ENCODE data around the gene VPS51.

Gene VPS51

GRCh38 chr11:65067446-65067845, 28.6 kb upstream of the VPS51 start:
- no peak for DNase-seq
- in situ Hi-C loops (cut with HindIII; ENCODE audit: low pct_ligation_motif_present, low pct_unique_long_range_greater_than_20kb, low sequenced_read_pairs), result no loop called here

GRCh38 chr11:65069217-65069616, 26.8 kb upstream of the VPS51 start:
- no peak for DNase-seq
- in situ Hi-C loops (cut with HindIII; ENCODE audit: low pct_ligation_motif_present, low pct_unique_long_range_greater_than_20kb, low sequenced_read_pairs), result no loop called here

- DNase-seq, result no peak
- in situ Hi-C loops (cut with HindIII; ENCODE audit: low pct_ligation_motif_present, low pct_unique_long_range_greater_than_20kb, low sequenced_read_pairs), result no loop called here
These were observed 23.9 kb upstream of the VPS51 start for GRCh38 chr11:65071907-65072630.

GRCh38 chr11:65072631-65072966, 23.4 kb upstream of the VPS51 start:
- DNase-seq, result no peak
- in situ Hi-C loops (cut with HindIII; ENCODE audit: low pct_ligation_motif_present, low pct_unique_long_range_greater_than_20kb, low sequenced_read_pairs), result no loop called here

- in situ Hi-C loops (cut with HindIII; ENCODE audit: low pct_ligation_motif_present, low pct_unique_long_range_greater_than_20kb, low sequenced_read_pairs), result no loop called here
These were observed 18.6 kb upstream of the VPS51 start for GRCh38 chr11:65077451-65077850.

GRCh38 chr11:65078151-65078550, 17.9 kb upstream of the VPS51 start:
- in situ Hi-C loops (cut with HindIII; ENCODE audit: low pct_ligation_motif_present, low pct_unique_long_range_greater_than_20kb, low sequenced_read_pairs), result no loop called here
- DNase-seq, result peak; percentile 42

More at GRCh38 chr11:65077451-65077850, 18.6 kb upstream of the VPS51 start:
- DNase-seq, result no peak

GRCh38 chr11:65078786-65079342, 17.1 kb upstream of the VPS51 start:
- no peak for DNase-seq
- in situ Hi-C loops (cut with HindIII; ENCODE audit: low pct_ligation_motif_present, low pct_unique_long_range_greater_than_20kb, low sequenced_read_pairs), result no loop called here

- in situ Hi-C loops (cut with HindIII; ENCODE audit: low pct_ligation_motif_present, low pct_unique_long_range_greater_than_20kb, low sequenced_read_pairs), result no loop called here
- DNase-seq, result no peak
These were observed 12.7 kb upstream of the VPS51 start for GRCh38 chr11:65083134-65083833.

- in situ Hi-C loops (cut with HindIII; ENCODE audit: low pct_ligation_motif_present, low pct_unique_long_range_greater_than_20kb, low sequenced_read_pairs), result no loop called here
- peak; percentile 91 for DNase-seq
These were observed 12.0 kb upstream of the VPS51 start, which contains the start of the genes CDCA5 and ZFPL1 for GRCh38 chr11:65083834-65084597. Gene CDCA5, minus strand, starts transcription at chr11:65084040. Its CDS starts 62 bp downstream, at chr11:65083978. Gene ZFPL1, plus strand, starts transcription at chr11:65084222. Its CDS starts 477 bp downstream, at chr11:65084699.

GRCh38 chr11:65084598-65085375, 11.2 kb upstream of the VPS51 start:
- DNase-seq, result no peak
- in situ Hi-C loops (cut with HindIII; ENCODE audit: low pct_ligation_motif_present, low pct_unique_long_range_greater_than_20kb, low sequenced_read_pairs), result no loop called here

- no peak for DNase-seq
- in situ Hi-C loops (cut with HindIII; ENCODE audit: low pct_ligation_motif_present, low pct_unique_long_range_greater_than_20kb, low sequenced_read_pairs), result no loop called here
These were observed 10.6 kb upstream of the VPS51 start for GRCh38 chr11:65085446-65085845.

- in situ Hi-C loops (cut with HindIII; ENCODE audit: low pct_ligation_motif_present, low pct_unique_long_range_greater_than_20kb, low sequenced_read_pairs), result no loop called here
- no peak for DNase-seq
These were observed 9.2 kb upstream of the VPS51 start for GRCh38 chr11:65086809-65087208.

GRCh38 chr11:65087216-65087615, 8.8 kb upstream of the VPS51 start:
- no peak for DNase-seq
- in situ Hi-C loops (cut with HindIII; ENCODE audit: low pct_ligation_motif_present, low pct_unique_long_range_greater_than_20kb, low sequenced_read_pairs), result no loop called here

GRCh38 chr11:65087827-65088226, 8.2 kb upstream of the VPS51 start:
- in situ Hi-C loops (cut with HindIII; ENCODE audit: low pct_ligation_motif_present, low pct_unique_long_range_greater_than_20kb, low sequenced_read_pairs), result no loop called here
- no peak for DNase-seq

- in situ Hi-C loops (cut with HindIII; ENCODE audit: low pct_ligation_motif_present, low pct_unique_long_range_greater_than_20kb, low sequenced_read_pairs), result no loop called here
- DNase-seq, result no peak
These were observed 6.4 kb upstream of the VPS51 start for GRCh38 chr11:65089621-65090020.

- in situ Hi-C loops (cut with HindIII; ENCODE audit: low pct_ligation_motif_present, low pct_unique_long_range_greater_than_20kb, low sequenced_read_pairs), result no loop called here
These were observed 5.4 kb upstream of the VPS51 start for GRCh38 chr11:65090628-65091027.

GRCh38 chr11:65095427-65095826, 587 bp upstream of the VPS51 start:
- DNase-seq, result no peak
- in situ Hi-C loops (cut with HindIII; ENCODE audit: low pct_ligation_motif_present, low pct_unique_long_range_greater_than_20kb, low sequenced_read_pairs), result no loop called here

More at GRCh38 chr11:65090628-65091027, 5.4 kb upstream of the VPS51 start:
- DNase-seq, result no peak

GRCh38 chr11:65096926-65097325, 912 bp downstream of the VPS51 start:
- no peak for DNase-seq
- in situ Hi-C loops (cut with HindIII; ENCODE audit: low pct_ligation_motif_present, low pct_unique_long_range_greater_than_20kb, low sequenced_read_pairs), result no loop called here
